Testis (tissue), 2 donors: ENCODE results near the gene CPT2.

Source experiments
- CTCF ChIP-seq, 3 experiments: fragments of 450-650 bp in 2 of 3; fragments of 200-600 bp in 1 of 3; sonication (generic) in 1 of 3; IDR thresholded peaks; one replicate each; pipeline ENCODE4 v1.5.1; 2016 to 2019; ENCODE audit warnings: antibody characterized with exemption in 3 of 3, mild to moderate bottlenecking in 2 of 3, moderate library complexity in 1 of 3
- POLR2A ChIP-seq: fragments of 450-650 bp; IDR thresholded peaks from one replicate; pipeline ENCODE4 v1.6.1; 2017; ENCODE audit warnings: antibody characterized with exemption, mild to moderate bottlenecking, moderate library complexity

- TF ChIP-seq CTCF (IDR thresholded peaks at IDR 0.05) (no peak), POLR2A (no peak)
Measured at GRCh38 chr1:53255031-53255430, 58.4 kb downstream of the CPT2 start.
